ENCODE measurements around the gene ELL2. TPM values are rescaled to one million over a fixed set of nuclear protein-coding genes. Genes with fewer than 3 reads are reported as not detected.

Gene ELL2
- total and polyA plus RNA-seq, 2 of the 13 experiments (the other 11 are each of a cell fraction or from before 2014, with no cell fraction given), result 78.9 to 97.1 TPM

- TF ChIP-seq ZBTB14 (CRISPR knock-in tag; IDR thresholded peaks at IDR 0.05), result no peak
- no peak for TF ChIP-seq ZKSCAN1 (IDR thresholded peaks at IDR 0.05; ENCODE audit: low read length)
- TF ChIP-seq TFDP2 (CRISPR knock-in tag; IDR thresholded peaks at IDR 0.05), result no peak
- TF ChIP-seq ZNF564 (CRISPR knock-in tag; IDR thresholded peaks at IDR 0.05), result no peak
- TF ChIP-seq HNF1B (CRISPR knock-in tag; IDR thresholded peaks at IDR 0.05), result no peak
- TF ChIP-seq CCDC6 (CRISPR knock-in tag; IDR thresholded peaks at IDR 0.05), result peak; percentile 38; the same call in 1 of the 2 replicates
- no peak for TF ChIP-seq PCBP1 (IDR thresholded peaks at IDR 0.05; ENCODE audit: borderline replicate concordance, low read depth, low read length)
- TF ChIP-seq ZFP1 (CRISPR knock-in tag; IDR thresholded peaks at IDR 0.05), result no peak
- peak; percentile 85 for TF ChIP-seq ARID3A (IDR thresholded peaks at IDR 0.05; ENCODE audit: low read depth, low read length)
- TF ChIP-seq KLF16 (CRISPR knock-in tag; IDR thresholded peaks at IDR 0.05), result no peak
- TF ChIP-seq ZNF264 (CRISPR knock-in tag; IDR thresholded peaks at IDR 0.05), result peak; percentile 2; the same call in 1 of the 2 replicates
- no peak for TF ChIP-seq BRF2 (CRISPR knock-in tag; IDR thresholded peaks at IDR 0.05)
- TF ChIP-seq ZBTB7B (CRISPR knock-in tag; IDR thresholded peaks at IDR 0.05), result no peak
- TF ChIP-seq XRCC5 (optimal IDR thresholded peaks at IDR 0.05; ENCODE audit: low read length), result no peak
- no peak for TF ChIP-seq TSC22D2 (CRISPR knock-in tag; IDR thresholded peaks at IDR 0.05; ENCODE audit: borderline replicate concordance)
- peak; percentile 20; the same call in 1 of the 2 replicates for TF ChIP-seq GATAD2A (CRISPR knock-in tag; IDR thresholded peaks at IDR 0.05)
- no peak for TF ChIP-seq ZC3H4 (CRISPR knock-in tag; IDR thresholded peaks at IDR 0.05; ENCODE audit: borderline replicate concordance)
- no peak for TF ChIP-seq POLR2A (IDR thresholded peaks at IDR 0.05; ENCODE audit: insufficient read depth in 1 of 2, low read depth in 2 of 2, low read length in 2 of 2)
- TF ChIP-seq ZNF709 (CRISPR knock-in tag; IDR thresholded peaks at IDR 0.05), result no peak
- no peak for TF ChIP-seq REL (CRISPR knock-in tag; conservative IDR thresholded peaks at IDR 0.05)
- TF ChIP-seq YEATS2 (CRISPR knock-in tag; IDR thresholded peaks at IDR 0.05; ENCODE audit: borderline replicate concordance), result no peak
- TF ChIP-seq CREBL2 (CRISPR knock-in tag; IDR thresholded peaks at IDR 0.05; ENCODE audit: borderline replicate concordance), result no peak
- 0 out of 4 replicates have a peak, but pooled peaks of 1 of the 2 experiments have one; percentile 7 for TF ChIP-seq HMGXB4 (CRISPR knock-in tag; IDR thresholded peaks at IDR 0.05; ENCODE audit: borderline replicate concordance in 1 of 2, low read depth in 1 of 2)
These were observed 8.7 kb upstream of the ELL2 start (continued) for GRCh38 chr5:95970359-95970704.

All from HepG2 (cell line).